ENCODE measurements around the gene RNF217. TPM values are rescaled to one million over a fixed set of nuclear protein-coding genes. Genes with fewer than 3 reads are reported as not detected.

Gene RNF217
- total and polyA plus RNA-seq, 2 of the 8 experiments (the other 6 are each of a cell fraction or from before 2014, with no cell fraction given), result 2.0 to 8.9 TPM

GRCh38 chr6:125038925-125039324 lies 76.7 kb downstream of the RNF217 start:
- H2AK5ac ChIP-seq (ENCODE audit: low read depth, low read length), result no peak overlapping the region
- no peaks in the 10 kb centered on the region for H4K20me1 ChIP-seq (replicated peaks in 1 of 2; ENCODE audit: control insufficient read depth in 1 of 2, insufficient read depth in 2 of 2, low read length in 2 of 2)
- no peak overlapping the region for H3K4me2 ChIP-seq (ENCODE audit: insufficient read depth in 1 of 2, low read depth in 2 of 2, low read length in 2 of 2)
- no peak overlapping the region for H3K18ac ChIP-seq (ENCODE audit: extremely low read depth, low read length)
- no peak overlapping the region for H2BK120ac ChIP-seq (replicated peaks; ENCODE audit: low read depth, low read length)
- H3K79me2 ChIP-seq (ENCODE audit: control insufficient read depth in 1 of 2, insufficient read depth in 2 of 2, low read length in 2 of 2), result no peaks in the 10 kb centered on the region
- no peaks in the 10 kb centered on the region for H3K36me3 ChIP-seq (ENCODE audit: control insufficient read depth in 2 of 4, insufficient read depth in 4 of 4, low read length in 3 of 4)
- H3K56ac ChIP-seq (replicated peaks; ENCODE audit: insufficient read length, low read depth, low read length), result no peak overlapping the region
- H2BK20ac ChIP-seq (ENCODE audit: low read length), result no peak overlapping the region
- no peaks in the 10 kb centered on the region for H3K79me1 ChIP-seq (ENCODE audit: low read depth, low read length)
- no peak for DNase-seq (ENCODE audit: low read depth in 1 of 2, low spot score in 2 of 2)
- no peak overlapping the region for H2AFZ ChIP-seq (ENCODE audit: low read length)
- no peak overlapping the region for H3K4ac ChIP-seq (replicated peaks; ENCODE audit: insufficient read length, low read depth, low read length)
- no peak overlapping the region for H2BK12ac ChIP-seq (ENCODE audit: low read depth, low read length)
- no peak overlapping the region for H3K9ac ChIP-seq (replicated peaks in 1 of 4; ENCODE audit: extremely low read depth in 1 of 4, low read depth in 3 of 4, low read length in 3 of 4)
- H3K14ac ChIP-seq (ENCODE audit: insufficient read length), result no peak overlapping the region
- no peaks in the 10 kb centered on the region for H3K27me3 ChIP-seq (replicated peaks in 1 of 4; ENCODE audit: control insufficient read depth in 3 of 4, extremely low read depth in 1 of 4, insufficient read depth in 3 of 4, low read length in 3 of 4)
- H3K23ac ChIP-seq (ENCODE audit: insufficient read length), result no peak overlapping the region
- no peaks in the 10 kb centered on the region; a peak in 1 of 7 replicates for H3K4me1 ChIP-seq (replicated peaks in 1 of 4; ENCODE audit: control insufficient read depth in 3 of 4, insufficient read depth in 4 of 4, low read length in 3 of 4)
- CTCF ChIA-PET (ENCODE audit: partially characterized antibody), result no interaction called here
- no peak overlapping the region for H4K91ac ChIP-seq (replicated peaks; ENCODE audit: insufficient read length, low read length)
- no peak overlapping the region for H4K5ac ChIP-seq (ENCODE audit: insufficient read length, low read depth, low read length)
- POLR2A ChIA-PET (ENCODE audit: partially characterized antibody), result no interaction called here
- no peak for FAIRE-seq
- no peak overlapping the region for H3K27ac ChIP-seq (ENCODE audit: low read depth, low read length)
- no peak overlapping the region for H2BK15ac ChIP-seq (ENCODE audit: low read length)
- H4K8ac ChIP-seq (ENCODE audit: extremely low read depth, insufficient read depth, low read length), result no peak overlapping the region
- H3K4me3 ChIP-seq (ENCODE audit: extremely low read depth in 1 of 4, insufficient read depth in 2 of 4, low read depth in 3 of 4, low read length in 4 of 4), result no peak overlapping the region
- WGBS, 2 experiments (ENCODE audit: extremely low coverage in 1 of 2, insufficient coverage in 1 of 2, insufficient read length in 1 of 2, insufficient replicate concordance in 2 of 2, low coverage in 1 of 2, low lambda C conversion rate in 2 of 2, missing lambda C conversion rate in 1 of 2), result 83% methylated on average over 2 of the region's 2 CpGs; no CpG with 5 or more reads in 1 of the 2 experiments
- H2BK5ac ChIP-seq (ENCODE audit: low read depth, low read length), result no peak overlapping the region
- no peaks in the 10 kb centered on the region for H3K23me2 ChIP-seq (ENCODE audit: low read depth, low read length)
- H3K9me3 ChIP-seq (ENCODE audit: insufficient read depth in 2 of 2, low read depth in 1 of 2, low read length in 1 of 2), result no peaks in the 10 kb centered on the region
- TF ChIP-seq MAX (IDR thresholded peaks at IDR 0.05) (no peak), JUN (IDR thresholded peaks at IDR 0.05; ENCODE audit: low read depth, low read length) (no peak), HDAC2 (IDR thresholded peaks at IDR 0.05; ENCODE audit: borderline replicate concordance in 1 of 2, low read depth in 2 of 2, low read length in 2 of 2) (no peak), ATF3 (IDR thresholded peaks at IDR 0.05; ENCODE audit: insufficient read depth, low read depth, low read length) (no peak), TEAD4 (IDR thresholded peaks at IDR 0.05; ENCODE audit: low read depth, low read length) (no peak), KDM1A (IDR thresholded peaks at IDR 0.05; ENCODE audit: borderline replicate concordance, low read length) (no peak), SIRT6 (IDR thresholded peaks at IDR 0.05; ENCODE audit: low read length) (no peak), SP1 (IDR thresholded peaks at IDR 0.05; ENCODE audit: low read depth, low read length) (no peak), TBP (IDR thresholded peaks at IDR 0.05; ENCODE audit: low read depth, low read length) (no peak), FOSL1 (IDR thresholded peaks at IDR 0.05; ENCODE audit: insufficient read depth, low read depth, low read length) (no peak), RNF2 (IDR thresholded peaks at IDR 0.05; ENCODE audit: borderline replicate concordance, low read depth, low read length, missing control alignments, poor library complexity, severe bottlenecking) (no peak)
- TF ChIP-seq, protein P1, sequence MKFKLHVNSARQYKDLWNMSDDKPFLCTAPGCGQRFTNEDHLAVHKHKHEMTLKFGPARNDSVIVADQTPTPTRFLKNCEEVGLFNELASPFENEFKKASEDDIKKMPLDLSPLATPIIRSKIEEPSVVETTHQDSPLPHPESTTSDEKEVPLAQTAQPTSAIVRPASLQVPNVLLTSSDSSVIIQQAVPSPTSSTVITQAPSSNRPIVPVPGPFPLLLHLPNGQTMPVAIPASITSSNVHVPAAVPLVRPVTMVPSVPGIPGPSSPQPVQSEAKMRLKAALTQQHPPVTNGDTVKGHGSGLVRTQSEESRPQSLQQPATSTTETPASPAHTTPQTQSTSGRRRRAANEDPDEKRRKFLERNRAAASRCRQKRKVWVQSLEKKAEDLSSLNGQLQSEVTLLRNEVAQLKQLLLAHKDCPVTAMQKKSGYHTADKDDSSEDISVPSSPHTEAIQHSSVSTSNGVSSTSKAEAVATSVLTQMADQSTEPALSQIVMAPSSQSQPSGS (IDR thresholded peaks at IDR 0.05; ENCODE audit: low read length), result no peak

Data from H1 (cell line).